ENCODE data around the gene DMXL1.
"Not testable (repeated sequence)": the region's sequence is repeated elsewhere in the genome, so short reads cannot be mapped to it uniquely, and the experiment has no call there.

Gene DMXL1

DNA sequence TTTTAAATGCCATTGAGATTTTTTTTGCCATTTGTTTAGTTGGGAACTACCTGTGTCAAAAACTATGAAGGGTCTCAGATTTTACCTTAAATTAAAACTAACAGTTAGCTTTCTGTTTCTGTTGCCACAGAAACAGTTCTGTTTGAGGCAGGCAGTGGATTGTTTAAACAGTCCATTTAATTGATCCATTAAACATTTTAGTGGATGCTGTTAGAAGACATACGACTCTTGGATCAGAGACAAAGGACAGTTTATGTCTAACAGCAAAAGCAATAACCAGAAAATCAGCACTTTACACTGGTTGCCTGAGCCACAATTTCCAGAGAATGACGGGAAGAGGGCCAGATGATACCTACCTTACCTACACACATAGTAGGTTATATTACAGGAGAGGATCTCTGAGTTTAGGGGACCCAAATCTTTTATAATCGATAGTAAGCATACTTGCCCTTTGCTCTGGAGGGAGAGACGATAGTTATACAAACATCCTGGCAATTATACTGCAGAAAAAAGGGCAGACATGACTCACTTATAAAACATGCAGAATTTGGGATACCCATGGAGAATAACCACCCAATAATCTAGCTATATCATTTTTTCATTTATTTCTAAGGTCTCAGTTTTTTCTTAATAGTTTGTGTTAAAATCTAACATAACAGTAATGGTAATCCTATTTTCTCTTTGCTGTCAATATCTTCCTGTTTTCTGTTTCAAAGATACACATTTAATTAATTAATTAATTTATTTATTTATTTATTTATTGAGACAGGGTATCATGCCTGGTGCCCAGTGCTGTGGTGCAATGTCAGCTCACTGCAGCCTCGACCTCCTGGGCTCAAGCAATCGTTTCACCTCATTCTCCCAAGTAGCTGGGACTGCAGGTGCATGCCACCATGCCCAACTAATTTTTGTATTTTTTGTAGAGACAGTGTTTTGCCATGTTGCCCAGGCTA lies 148.2 kb downstream of the DMXL1 start:
- DNase-seq (ENCODE audit: extremely low read depth, low read depth): no peak
- TF ChIP-seq, protein P1, sequence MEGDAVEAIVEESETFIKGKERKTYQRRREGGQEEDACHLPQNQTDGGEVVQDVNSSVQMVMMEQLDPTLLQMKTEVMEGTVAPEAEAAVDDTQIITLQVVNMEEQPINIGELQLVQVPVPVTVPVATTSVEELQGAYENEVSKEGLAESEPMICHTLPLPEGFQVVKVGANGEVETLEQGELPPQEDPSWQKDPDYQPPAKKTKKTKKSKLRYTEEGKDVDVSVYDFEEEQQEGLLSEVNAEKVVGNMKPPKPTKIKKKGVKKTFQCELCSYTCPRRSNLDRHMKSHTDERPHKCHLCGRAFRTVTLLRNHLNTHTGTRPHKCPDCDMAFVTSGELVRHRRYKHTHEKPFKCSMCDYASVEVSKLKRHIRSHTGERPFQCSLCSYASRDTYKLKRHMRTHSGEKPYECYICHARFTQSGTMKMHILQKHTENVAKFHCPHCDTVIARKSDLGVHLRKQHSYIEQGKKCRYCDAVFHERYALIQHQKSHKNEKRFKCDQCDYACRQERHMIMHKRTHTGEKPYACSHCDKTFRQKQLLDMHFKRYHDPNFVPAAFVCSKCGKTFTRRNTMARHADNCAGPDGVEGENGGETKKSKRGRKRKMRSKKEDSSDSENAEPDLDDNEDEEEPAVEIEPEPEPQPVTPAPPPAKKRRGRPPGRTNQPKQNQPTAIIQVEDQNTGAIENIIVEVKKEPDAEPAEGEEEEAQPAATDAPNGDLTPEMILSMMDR (IDR thresholded peaks at IDR 0.05; ENCODE audit: low read depth, low read length, missing control alignments): no peak
- no peak overlapping the region for H3K4me3 ChIP-seq (replicated peaks; ENCODE audit: low read depth, low read length)

DNA sequence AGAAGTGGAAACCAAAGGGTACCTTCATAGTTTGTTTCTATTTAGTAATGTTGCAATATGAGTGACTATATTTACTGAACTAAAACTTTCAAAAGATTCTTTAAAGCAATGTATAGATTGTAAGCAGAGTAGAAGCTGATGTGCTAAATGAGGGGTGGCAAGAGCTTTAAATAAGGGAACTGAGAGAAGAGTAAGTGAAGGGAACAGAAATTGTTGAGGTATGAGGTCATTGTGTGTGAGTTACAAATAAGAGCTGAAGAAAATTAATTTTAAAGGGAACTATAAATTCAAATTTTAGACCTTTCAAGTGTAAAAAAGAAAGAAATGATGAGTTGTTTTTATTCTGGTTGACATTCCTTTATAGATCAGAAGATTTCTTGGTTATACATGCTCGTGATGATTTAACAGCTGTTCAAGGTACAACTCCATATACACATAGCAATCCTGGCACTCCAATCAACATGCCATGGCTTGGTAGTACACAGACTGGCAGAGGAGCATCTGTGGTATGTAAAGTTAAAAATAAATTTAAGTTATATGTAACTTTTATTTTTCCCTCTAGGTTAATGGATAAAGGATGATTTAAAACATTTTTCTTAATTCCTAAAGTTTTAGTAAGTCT lies 149.8 kb downstream of the DMXL1 start:
- no peak for DNase-seq (ENCODE audit: extremely low read depth, low read depth)

GRCh38 chr5:119221330-119221729 lies 150.4 kb downstream of the DMXL1 start:
- H3K4me3 ChIP-seq (replicated peaks; ENCODE audit: low read depth, low read length): no peak overlapping the region
- no peak for DNase-seq (ENCODE audit: extremely low read depth, low read depth)
- TF ChIP-seq, protein P1 (IDR thresholded peaks at IDR 0.05; ENCODE audit: low read depth, low read length, missing control alignments): no peak

More for the DNA sequence above, 149.8 kb downstream of the DMXL1 start:
- no peak overlapping the region for H3K4me3 ChIP-seq (replicated peaks; ENCODE audit: low read depth, low read length)
- TF ChIP-seq, protein P1 (IDR thresholded peaks at IDR 0.05; ENCODE audit: low read depth, low read length, missing control alignments): no peak

GRCh38 chr5:119229950-119230349 lies 159.1 kb downstream of the DMXL1 start:
- TF ChIP-seq, protein P1 (IDR thresholded peaks at IDR 0.05; ENCODE audit: low read depth, low read length, missing control alignments): no peak
- DNase-seq (ENCODE audit: extremely low read depth, low read depth): no peak
- H3K4me3 ChIP-seq (replicated peaks; ENCODE audit: low read depth, low read length): no peak overlapping the region

DNA sequence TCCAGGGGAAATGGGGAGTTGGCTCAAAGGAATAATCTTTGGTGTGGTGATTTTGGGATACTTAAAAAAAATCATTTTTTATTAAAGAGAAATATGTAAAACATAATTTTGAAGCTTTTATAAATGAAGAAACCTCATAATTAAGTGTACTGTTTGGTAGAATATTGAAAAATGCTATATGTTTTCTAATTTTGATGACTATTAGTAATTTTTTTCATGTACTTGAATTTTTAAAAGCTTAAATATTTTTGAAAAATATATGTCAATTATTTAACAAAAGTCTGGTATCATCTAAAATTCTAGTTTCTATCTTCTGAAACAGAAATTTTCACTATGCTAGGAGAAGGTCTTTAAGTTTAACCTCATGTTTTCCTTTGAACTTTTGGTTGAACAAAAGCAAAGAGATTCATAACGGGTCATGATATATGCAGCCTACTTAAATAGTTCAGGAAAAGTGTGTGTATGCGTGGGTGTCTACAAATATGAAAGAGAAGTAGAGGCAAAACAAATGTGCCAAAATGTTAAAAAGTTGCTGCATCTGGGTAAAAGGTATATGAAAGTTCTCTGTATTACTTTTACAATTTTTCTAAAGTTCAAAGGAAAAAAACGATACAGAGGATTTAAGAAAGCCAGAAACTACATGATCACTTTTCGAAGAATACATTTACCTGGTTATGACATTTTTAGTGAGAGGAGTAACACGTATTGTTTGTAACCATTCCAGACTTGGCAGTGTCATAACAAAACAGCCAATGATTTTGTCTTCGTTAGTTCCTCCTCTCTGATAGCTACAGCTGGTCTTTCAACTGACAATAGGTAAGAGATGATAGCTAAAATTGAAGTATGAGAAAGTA lies 167.6 kb downstream of the DMXL1 start:
- no peak for DNase-seq (ENCODE audit: extremely low read depth, low read depth)
- TF ChIP-seq, protein P1 (IDR thresholded peaks at IDR 0.05; ENCODE audit: low read depth, low read length, missing control alignments): no peak
- H3K4me3 ChIP-seq (replicated peaks; ENCODE audit: low read depth, low read length): no peak overlapping the region

DNA sequence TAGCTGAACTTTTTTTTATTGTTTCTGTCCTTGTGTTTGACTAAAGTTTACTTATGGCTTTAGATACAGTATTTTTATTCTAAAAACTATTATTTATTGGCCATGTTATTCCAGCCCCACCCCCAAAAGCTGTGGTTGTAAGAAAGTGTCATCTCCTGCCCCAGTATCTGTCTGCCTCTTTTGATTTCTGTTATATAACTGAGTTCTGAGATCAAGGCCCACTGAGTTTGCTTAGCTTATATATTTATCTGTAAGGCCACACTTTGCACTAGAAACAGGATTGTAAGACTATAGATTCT lies 168.2 kb downstream of the DMXL1 start:
- no peak for DNase-seq (ENCODE audit: extremely low read depth, low read depth)
- TF ChIP-seq, protein P1 (IDR thresholded peaks at IDR 0.05; ENCODE audit: low read depth, low read length, missing control alignments): no peak
- H3K4me3 ChIP-seq (replicated peaks; ENCODE audit: low read depth, low read length): no peak overlapping the region

DNA sequence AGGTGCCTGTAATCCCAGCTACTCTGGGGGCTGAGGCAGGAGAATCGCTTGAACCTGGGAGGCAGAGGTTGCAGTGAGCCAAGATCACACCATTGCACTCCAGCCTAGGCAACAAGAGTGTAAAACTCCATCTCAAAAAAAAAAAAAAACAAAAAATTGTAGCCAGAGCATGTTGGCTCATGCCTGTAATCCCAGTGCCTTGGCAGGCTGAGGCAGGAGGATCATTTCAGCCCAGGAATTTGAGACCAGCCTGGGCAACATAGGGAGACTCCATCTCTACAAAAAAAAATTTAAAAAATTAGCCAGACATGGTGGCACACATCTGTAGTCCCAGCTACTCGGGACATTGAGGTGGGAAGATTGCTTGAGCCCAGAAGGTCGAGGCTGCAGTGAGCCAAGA lies 168.9 kb downstream of the DMXL1 start:
- DNase-seq (ENCODE audit: extremely low read depth, low read depth); H3K4me3 ChIP-seq (replicated peaks; ENCODE audit: low read depth, low read length): not testable (repeated sequence)
